PC-3 (cell line): ENCODE measurements around the gene RAC3. TPM values are rescaled to one million over a fixed set of nuclear protein-coding genes. Genes with fewer than 3 reads are reported as not detected.

ENCODE experiments used
- ATAC-seq: fragments of 200-7000 bp; cut with Tn5 transposase; 2 replicates; pipeline ENCODE4 v1.9.1; 2020; ENCODE audit warnings: mild to moderate bottlenecking, moderate library complexity
- BruUV-seq: library from RNA; stranded (reverse); fragments of 400-500 nt; replicated peaks from 2 replicates; lab custom pipeline; 2021; lab: Mats Ljungman, UMichigan
- CTCF ChIA-PET: fragments of 300-600 bp; sonication (Branson Sonifier 250); formaldehyde crosslinking; loops from one replicate; lab custom pipeline; 2022; ENCODE audit warnings: antibody characterized with exemption; lab: Charles Lee
- POLR2A ChIA-PET: fragments of 300-600 bp; sonication (Branson Sonifier 250); formaldehyde crosslinking; loops from one replicate; lab custom pipeline; 2022; ENCODE audit warnings: antibody characterized with exemption; ENCODE audit not compliant: unreplicated experiment; lab: Charles Lee
- DNase-seq: peaks from one replicate; pipeline ENCODE4 v3.0.0-alpha.2; 2015
- H2AFZ ChIP-seq: fragments of 300-600 bp; sonication (generic); 2 replicates; pipeline ENCODE4 v1.6.0; 2016; ENCODE audit warnings: antibody characterized with exemption, low read length
- H3F3A ChIP-seq: fragments of 300-600 bp; sonication (generic); one replicate; pipeline ENCODE4 v1.6.0; 2017; ENCODE audit warnings: antibody characterized with exemption, low read length, control low read depth, mild to moderate bottlenecking; ENCODE audit not compliant: unreplicated experiment
- H3K27ac ChIP-seq: fragments of 300-600 bp; sonication (generic); 2 replicates; pipeline ENCODE4 v1.5.1; 2016; ENCODE audit warnings: mild to moderate bottlenecking, low read length
- H3K27me3 ChIP-seq: fragments of 300-600 bp; sonication (generic); 2 replicates; pipeline ENCODE4 v1.6.1; 2016; ENCODE audit warnings: low read length, mixed read lengths
- H3K36me3 ChIP-seq: fragments of 300-600 bp; sonication (generic); 2 replicates; pipeline ENCODE4 v1.6.1; 2016; ENCODE audit warnings: low read depth, mixed run types, low read length, mixed read lengths
- H3K4me1 ChIP-seq: fragments of 300-600 bp; sonication (generic); 2 replicates; pipeline ENCODE4 v1.5.1; 2016; ENCODE audit warnings: low read length; ENCODE audit not compliant: insufficient read depth
- H3K4me2 ChIP-seq: fragments of 300-600 bp; sonication (generic); 2 replicates; pipeline ENCODE4 v1.6.0; 2016; ENCODE audit warnings: low read length
- H3K4me3 ChIP-seq: fragments of 300-600 bp; sonication (generic); 2 replicates; pipeline ENCODE4 v1.5.1; 2016; ENCODE audit warnings: mild to moderate bottlenecking, low read length, mixed read lengths
- H3K79me2 ChIP-seq: fragments of 300-600 bp; sonication (generic); 2 replicates; pipeline ENCODE4 v1.6.1; 2017; ENCODE audit warnings: low read length, mixed read lengths
- H3K9ac ChIP-seq: fragments of 300-600 bp; sonication (generic); 2 replicates; pipeline ENCODE4 v1.6.0; 2016; ENCODE audit warnings: mild to moderate bottlenecking, low read length
- H3K9me2 ChIP-seq: fragments of 300-600 bp; sonication (generic); replicated peaks from 2 replicates; pipeline ENCODE4 v1.6.1; 2016; ENCODE audit warnings: mixed run types, low read length, mixed read lengths
- H3K9me3 ChIP-seq: fragments of 300-600 bp; sonication (generic); 2 replicates; pipeline ENCODE4 v1.6.1; 2016; ENCODE audit warnings: low read length, mixed read lengths
- H4K20me1 ChIP-seq: fragments of 300-600 bp; sonication (generic); 2 replicates; pipeline ENCODE4 v1.6.1; 2016; ENCODE audit warnings: low read length, mixed read lengths
- EZH2 ChIP-seq: fragments of 300-600 bp; sonication (generic); IDR thresholded peaks from one replicate; pipeline ENCODE4 v1.6.1; 2017; ENCODE audit warnings: antibody characterized with exemption, mild to moderate bottlenecking, low read length; ENCODE audit not compliant: unreplicated experiment
- EZH2phosphoT487 ChIP-seq: fragments of 300-600 bp; sonication (generic); IDR thresholded peaks from 2 replicates; pipeline ENCODE4 v1.6.1; 2018; ENCODE audit warnings: mild to moderate bottlenecking, antibody characterized with exemption, low read length, borderline replicate concordance
- intact Hi-C: fragments of 100-400 bp; cut with micrococcal nuclease; formaldehyde crosslinking; loops from 2 replicates; pipeline ENCODE4 v1.9.0; 2023
- total RNA-seq: library from RNA; depleted of rRNA; stranded (reverse); fragments of >200 nt; gene quantifications from 2 replicates; pipeline ENCODE4 v1.2.3, GENCODE V29; 2014
- TF ChIP-seq, protein P1 (sequence below): fragments of 300-600 bp; sonication (generic); conservative IDR thresholded peaks from 2 replicates; pipeline ENCODE4 v1.5.1; 2017; ENCODE audit warnings: antibody characterized with exemption, low read depth, mild to moderate bottlenecking, low read length

The RAC3 gene
- total RNA-seq, 1 experiment from 2014 or later: 52.2 TPM

DNA sequence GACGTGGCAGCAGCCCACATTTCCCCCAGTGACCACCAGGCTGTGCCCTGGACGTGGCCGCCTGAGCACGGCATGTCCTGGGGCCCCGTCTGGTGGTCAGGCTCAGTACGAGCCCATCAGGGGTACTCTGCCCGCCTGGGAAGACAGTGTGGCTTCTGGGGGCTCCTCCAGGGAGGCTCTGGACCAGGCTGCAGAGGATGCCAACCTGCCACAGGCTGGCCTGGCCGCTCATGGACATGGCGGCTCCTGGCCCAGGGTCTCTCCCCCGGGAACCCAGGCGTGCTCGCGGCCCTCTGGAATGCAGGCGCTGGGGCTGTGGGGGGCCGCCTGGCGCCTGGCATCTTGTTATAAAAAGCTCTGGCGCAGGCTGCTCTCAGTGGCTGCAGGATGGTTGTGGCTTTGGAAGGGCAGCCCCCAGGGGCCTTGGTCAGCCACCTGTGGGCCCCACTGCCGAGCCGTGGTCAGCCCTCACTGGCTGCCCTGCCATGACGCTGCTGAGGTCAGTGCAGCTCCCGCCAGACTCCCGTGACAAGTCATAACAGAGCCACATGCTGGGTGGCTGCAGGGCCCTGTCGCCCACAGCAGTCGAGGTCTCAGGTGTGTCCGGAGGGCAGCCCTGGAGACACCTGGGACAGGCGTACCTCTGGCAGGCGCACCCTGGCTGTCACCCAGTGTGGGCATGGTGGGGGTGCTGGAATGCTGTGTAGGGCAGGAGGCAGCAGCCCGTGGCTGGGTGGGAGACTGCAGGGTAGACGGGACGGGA is 23.8 kb upstream of the RAC3 start:
- no TSS peak for BruUV-seq
- H3K27me3 ChIP-seq: no peaks in the 10 kb centered on the region
- H3K4me1 ChIP-seq: peaks cover 20% of the 10 kb centered on the region
- no peaks in the 10 kb centered on the region for H4K20me1 ChIP-seq
- H3K36me3 ChIP-seq: no peaks in the 10 kb centered on the region
- ChIA-PET POLR2A (no interaction called here), CTCF (no interaction called here)
- H3K4me2 ChIP-seq: no peak overlapping the region
- TF ChIP-seq, protein P1, sequence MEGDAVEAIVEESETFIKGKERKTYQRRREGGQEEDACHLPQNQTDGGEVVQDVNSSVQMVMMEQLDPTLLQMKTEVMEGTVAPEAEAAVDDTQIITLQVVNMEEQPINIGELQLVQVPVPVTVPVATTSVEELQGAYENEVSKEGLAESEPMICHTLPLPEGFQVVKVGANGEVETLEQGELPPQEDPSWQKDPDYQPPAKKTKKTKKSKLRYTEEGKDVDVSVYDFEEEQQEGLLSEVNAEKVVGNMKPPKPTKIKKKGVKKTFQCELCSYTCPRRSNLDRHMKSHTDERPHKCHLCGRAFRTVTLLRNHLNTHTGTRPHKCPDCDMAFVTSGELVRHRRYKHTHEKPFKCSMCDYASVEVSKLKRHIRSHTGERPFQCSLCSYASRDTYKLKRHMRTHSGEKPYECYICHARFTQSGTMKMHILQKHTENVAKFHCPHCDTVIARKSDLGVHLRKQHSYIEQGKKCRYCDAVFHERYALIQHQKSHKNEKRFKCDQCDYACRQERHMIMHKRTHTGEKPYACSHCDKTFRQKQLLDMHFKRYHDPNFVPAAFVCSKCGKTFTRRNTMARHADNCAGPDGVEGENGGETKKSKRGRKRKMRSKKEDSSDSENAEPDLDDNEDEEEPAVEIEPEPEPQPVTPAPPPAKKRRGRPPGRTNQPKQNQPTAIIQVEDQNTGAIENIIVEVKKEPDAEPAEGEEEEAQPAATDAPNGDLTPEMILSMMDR: no peak
- no peaks in the 10 kb centered on the region for H3F3A ChIP-seq
- H3K9me2 ChIP-seq: no peaks in the 10 kb centered on the region
- no peaks in the 10 kb centered on the region for H3K9me3 ChIP-seq
- intact Hi-C loops: no loop called here
- DNase-seq (no peak), ATAC-seq (no peak)
- H3K27ac ChIP-seq: no peak overlapping the region
- H3K4me3 ChIP-seq: no peak overlapping the region
- H3K79me2 ChIP-seq: no peaks in the 10 kb centered on the region
- no peak overlapping the region for H3K9ac ChIP-seq
- no peak overlapping the region for H2AFZ ChIP-seq

DNA sequence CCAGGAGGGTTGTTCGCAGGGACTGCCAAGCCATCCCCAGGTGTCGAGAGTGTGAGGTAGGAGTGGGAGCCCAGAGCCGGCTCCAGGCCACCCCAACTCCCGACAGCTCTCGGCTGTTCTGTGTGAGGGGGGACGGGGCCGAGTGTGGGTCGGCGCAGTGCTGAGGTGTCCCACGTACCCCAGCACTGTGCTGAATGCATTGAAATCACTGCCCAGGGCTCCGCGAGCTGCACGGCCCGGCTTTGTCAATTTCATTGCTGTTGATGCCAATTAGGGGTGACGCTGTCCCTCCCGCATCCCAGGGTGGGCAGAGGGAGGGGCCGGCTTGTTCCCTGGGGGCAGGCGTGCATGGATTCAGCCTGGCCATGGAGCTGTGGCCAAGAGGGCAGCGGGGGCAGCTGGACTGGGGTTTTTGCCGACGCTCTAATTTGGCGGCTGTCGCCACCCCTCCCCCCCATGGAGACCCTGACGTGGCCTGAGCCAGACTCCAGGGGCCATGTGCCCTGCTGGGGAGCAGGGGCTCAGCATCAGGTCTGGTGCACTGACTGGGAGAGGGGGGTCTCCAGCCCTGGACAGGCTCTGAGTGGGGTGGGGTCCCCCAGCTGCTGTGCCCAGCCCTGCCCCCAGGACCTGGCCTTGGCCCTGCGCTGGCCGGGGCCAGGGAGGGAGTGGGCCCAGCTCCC is 23.1 kb upstream of the RAC3 start:
- no peak overlapping the region for H3K4me3 ChIP-seq
- no peaks in the 10 kb centered on the region for H3K36me3 ChIP-seq
- TF ChIP-seq EZH2phosphoT487 (no peak), EZH2 (no peak)
- TF ChIP-seq, protein P1: no peak
- no peak for ATAC-seq
- H3K4me1 ChIP-seq: peaks cover 13% of the 10 kb centered on the region
- no TSS peak for BruUV-seq
- DNase-seq: no peak
- H2AFZ ChIP-seq: no peak overlapping the region
- ChIA-PET CTCF (no interaction called here), POLR2A (no interaction called here)
- no peaks in the 10 kb centered on the region for H3K79me2 ChIP-seq
- H3F3A ChIP-seq: no peaks in the 10 kb centered on the region
- no peaks in the 10 kb centered on the region for H4K20me1 ChIP-seq
- H3K9ac ChIP-seq: no peak overlapping the region
- intact Hi-C loops: no loop called here
- no peaks in the 10 kb centered on the region for H3K9me3 ChIP-seq
- no peak overlapping the region for H3K27ac ChIP-seq
- H3K4me2 ChIP-seq: no peak overlapping the region
- H3K27me3 ChIP-seq: no peaks in the 10 kb centered on the region
- H3K9me2 ChIP-seq: no peaks in the 10 kb centered on the region

DNA sequence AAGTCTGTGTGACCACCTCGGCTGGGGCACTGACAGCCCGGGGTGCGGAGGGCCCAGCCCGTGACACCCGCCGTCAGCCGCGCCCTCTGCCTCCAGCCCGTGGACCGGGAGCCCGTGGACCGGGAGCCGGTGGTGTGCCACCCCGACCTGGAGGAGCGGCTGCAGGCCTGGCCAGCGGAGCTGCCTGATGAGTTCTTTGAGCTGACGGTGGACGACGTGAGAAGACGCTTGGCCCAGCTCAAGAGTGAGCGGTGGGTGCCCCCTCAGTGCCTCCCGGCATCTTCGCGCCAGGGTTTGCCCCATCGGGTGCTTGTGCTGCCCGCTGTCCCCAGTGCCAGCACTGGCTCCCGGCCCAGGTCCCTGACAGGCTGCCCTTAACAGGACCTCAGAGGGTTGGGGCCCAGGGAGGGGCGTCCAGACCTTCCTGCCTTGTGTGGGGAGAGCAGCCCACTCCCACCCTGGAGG is 22.5 kb upstream of the RAC3 start:
- DNase-seq (no peak), ATAC-seq (no peak)
- Histone ChIP-seq H3F3A (no peaks in the 10 kb centered on the region), H2AFZ (no peak overlapping the region), H3K36me3 (no peaks in the 10 kb centered on the region), H3K27ac (no peak overlapping the region), H3K79me2 (no peaks in the 10 kb centered on the region), H3K4me3 (no peak overlapping the region), H3K9ac (no peak overlapping the region), H3K9me3 (no peaks in the 10 kb centered on the region), H4K20me1 (no peaks in the 10 kb centered on the region), H3K4me1 (peaks cover 9% of the 10 kb centered on the region), H3K9me2 (no peaks in the 10 kb centered on the region), H3K4me2 (no peak overlapping the region), H3K27me3 (no peaks in the 10 kb centered on the region)
- POLR2A ChIA-PET: no interaction called here
- intact Hi-C loops: no loop called here
- no TSS peak for BruUV-seq
- TF ChIP-seq, protein P1: no peak
- CTCF ChIA-PET: no interaction called here
